ENCODE results near the gene BCAS2. TPM values are rescaled to one million over a fixed set of nuclear protein-coding genes. Genes with fewer than 3 reads are reported as not detected.

BCAS2 gene
- total RNA-seq, 1 donor from 2014 or later: 45.6 TPM

DNA sequence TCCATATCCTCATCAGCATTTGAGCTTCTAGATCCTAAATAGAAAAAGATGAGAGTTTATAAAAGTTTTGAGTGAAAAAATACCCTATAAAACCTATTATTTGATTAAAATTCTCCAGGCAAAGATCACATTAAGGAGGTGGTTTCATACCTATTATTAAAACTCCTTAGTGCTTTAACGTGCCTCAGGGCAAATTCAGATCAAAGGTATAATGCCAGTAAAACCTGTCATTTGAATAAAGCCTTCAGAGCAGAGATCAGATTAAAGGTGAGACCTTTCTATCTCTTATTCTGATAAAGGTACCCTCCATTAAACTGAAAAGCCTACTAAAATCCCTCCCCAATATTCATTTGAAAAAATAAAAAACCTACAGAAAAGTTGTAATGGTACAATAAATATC lies 36.1 kb downstream of the BCAS2 start:
- no peak for TF ChIP-seq CTCF (IDR thresholded peaks at IDR 0.05; ENCODE audit: unreplicated experiment)
- Mint-ChIP-seq H3K4me1 (ENCODE audit: unreplicated experiment) (no peaks in the 10 kb centered on the region), H3K27ac (ENCODE audit: unreplicated experiment) (no peak overlapping the region), H3K36me3 (ENCODE audit: low read depth, unreplicated experiment) (no peaks in the 10 kb centered on the region), H3K4me3 (ENCODE audit: unreplicated experiment) (no peak overlapping the region), H3K9me3 (ENCODE audit: unreplicated experiment) (no peaks in the 10 kb centered on the region), H3K27me3 (ENCODE audit: unreplicated experiment) (no peaks in the 10 kb centered on the region)
- DNase-seq (ENCODE audit: low spot score): no peak

- peaks cover 2% of the 10 kb centered on the region for H3K27me3 Mint-ChIP-seq (ENCODE audit: unreplicated experiment)
- DNase-seq (ENCODE audit: low spot score): no peak
- H3K27ac Mint-ChIP-seq (ENCODE audit: unreplicated experiment): no peak overlapping the region
- H3K4me3 Mint-ChIP-seq (ENCODE audit: unreplicated experiment): no peak overlapping the region
- no peak for TF ChIP-seq CTCF (IDR thresholded peaks at IDR 0.05; ENCODE audit: unreplicated experiment)
- H3K9me3 Mint-ChIP-seq (ENCODE audit: unreplicated experiment): no peaks in the 10 kb centered on the region
- no peaks in the 10 kb centered on the region for H3K4me1 Mint-ChIP-seq (ENCODE audit: unreplicated experiment)
- peaks cover 4% of the 10 kb centered on the region for H3K36me3 Mint-ChIP-seq (ENCODE audit: low read depth, unreplicated experiment)
Observed at GRCh38 chr1:114540821-114541220, 40.6 kb downstream of the BCAS2 start.

GRCh38 chr1:114540272-114540671 lies 41.1 kb downstream of the BCAS2 start:
- no peak for DNase-seq (ENCODE audit: low spot score)
- H3K4me1 Mint-ChIP-seq (ENCODE audit: unreplicated experiment): no peaks in the 10 kb centered on the region
- no peak overlapping the region for H3K27ac Mint-ChIP-seq (ENCODE audit: unreplicated experiment)
- H3K27me3 Mint-ChIP-seq (ENCODE audit: unreplicated experiment): peaks cover 2% of the 10 kb centered on the region
- peaks cover 4% of the 10 kb centered on the region for H3K36me3 Mint-ChIP-seq (ENCODE audit: low read depth, unreplicated experiment)
- H3K9me3 Mint-ChIP-seq (ENCODE audit: unreplicated experiment): no peaks in the 10 kb centered on the region
- TF ChIP-seq CTCF (IDR thresholded peaks at IDR 0.05; ENCODE audit: unreplicated experiment): no peak
- H3K4me3 Mint-ChIP-seq (ENCODE audit: unreplicated experiment): no peak overlapping the region

DNA sequence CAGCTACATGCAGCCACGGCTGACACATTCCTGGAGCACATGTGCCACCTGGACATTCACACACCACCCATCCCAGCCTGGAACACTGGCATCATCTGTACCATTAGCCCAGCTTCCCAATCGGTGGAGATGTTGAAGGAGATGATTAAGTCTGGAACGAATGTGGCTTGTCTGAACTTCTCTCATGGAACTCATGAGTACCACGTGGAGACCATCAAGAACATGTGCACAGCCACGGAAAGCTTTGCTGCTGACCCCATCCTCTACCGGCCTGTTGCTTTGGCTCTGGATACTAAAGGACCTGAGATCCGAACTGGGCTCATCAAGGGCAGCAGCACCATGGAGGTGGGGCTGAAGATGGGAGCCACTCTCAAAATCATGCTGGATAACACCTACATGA lies 45.4 kb downstream of the BCAS2 start:
- Mint-ChIP-seq H3K36me3 (ENCODE audit: low read depth, unreplicated experiment) (peaks cover 4% of the 10 kb centered on the region), H3K27me3 (ENCODE audit: unreplicated experiment) (peaks cover 5% of the 10 kb centered on the region), H3K9me3 (ENCODE audit: unreplicated experiment) (peaks cover 4% of the 10 kb centered on the region), H3K27ac (ENCODE audit: unreplicated experiment) (no peak overlapping the region), H3K4me3 (ENCODE audit: unreplicated experiment) (peak overlapping the region; percentile 60), H3K4me1 (ENCODE audit: unreplicated experiment) (peaks cover 2% of the 10 kb centered on the region)
- TF ChIP-seq CTCF (IDR thresholded peaks at IDR 0.05; ENCODE audit: unreplicated experiment): no peak
- no peak for DNase-seq (ENCODE audit: low spot score)

- Mint-ChIP-seq H3K27ac (ENCODE audit: unreplicated experiment) (no peak overlapping the region), H3K9me3 (ENCODE audit: unreplicated experiment) (peaks cover 4% of the 10 kb centered on the region), H3K4me3 (ENCODE audit: unreplicated experiment) (no peak overlapping the region), H3K27me3 (ENCODE audit: unreplicated experiment) (peaks cover 5% of the 10 kb centered on the region), H3K4me1 (ENCODE audit: unreplicated experiment) (peaks cover 2% of the 10 kb centered on the region), H3K36me3 (ENCODE audit: low read depth, unreplicated experiment) (peaks cover 4% of the 10 kb centered on the region)
- no peak for TF ChIP-seq CTCF (IDR thresholded peaks at IDR 0.05; ENCODE audit: unreplicated experiment)
- DNase-seq (ENCODE audit: low spot score): no peak
Observed at GRCh38 chr1:114535401-114535800, 46.0 kb downstream of the BCAS2 start.
